Gastroesophageal sphincter (tissue), 3 donors: ENCODE results near the gene AMDHD1.

Experiments
- CTCF ChIP-seq, 4 experiments: fragments of 200-600 bp in 2 of 4; fragments of 450-650 bp in 2 of 4; sonication (generic) in 1 of 4; IDR thresholded peaks; one replicate each; pipeline ENCODE4 v1.5.1; 2017 to 2019; ENCODE audit warnings: antibody characterized with exemption in 4 of 4, mild to moderate bottlenecking in 2 of 4, moderate library complexity in 2 of 4
- EP300 ChIP-seq: sonication (generic); formaldehyde crosslinking; IDR thresholded peaks from one replicate; pipeline ENCODE4 v1.6.1; 2017; ENCODE audit warnings: antibody characterized with exemption, mild to moderate bottlenecking
- POLR2A ChIP-seq, 2 donors: fragments of 450-650 bp; IDR thresholded peaks; one replicate each; pipeline ENCODE4 v1.6.1; 2017; ENCODE audit warnings: antibody characterized with exemption in 2 of 2, mild to moderate bottlenecking in 2 of 2, moderate library complexity in 1 of 2
- POLR2AphosphoS5 ChIP-seq: sonication (generic); formaldehyde crosslinking; IDR thresholded peaks from one replicate; pipeline ENCODE4 v1.6.1; 2017; ENCODE audit warnings: antibody characterized with exemption

- TF ChIP-seq CTCF (IDR thresholded peaks at IDR 0.05) (no peak), POLR2A (IDR thresholded peaks at IDR 0.05) (no peak), EP300 (no peak), POLR2AphosphoS5 (no peak)
Observed at GRCh38 chr12:95966287-95966870, 23.2 kb downstream of the AMDHD1 start.
